ENCODE measurements around the gene MZT2A.
"Not testable (repeated sequence)": the region's sequence is repeated elsewhere in the genome, so short reads cannot be mapped to it uniquely, and the experiment has no call there.

The MZT2A gene

GRCh38 chr2:131490616-131491468 lies 1.4 kb downstream of the MZT2A start:
- not testable (repeated sequence) for DNase-seq

GRCh38 chr2:131488306-131489205 lies 3.6 kb downstream of the MZT2A start:
- DNase-seq: no peak

GRCh38 chr2:131486201-131486902 lies 5.8 kb downstream of the MZT2A start:
- not testable (repeated sequence) for DNase-seq

- not testable (repeated sequence) for DNase-seq
Measured at GRCh38 chr2:131484906-131485460, 7.2 kb downstream of the MZT2A start.

GRCh38 chr2:131483981-131484820 lies 8.0 kb downstream of the MZT2A start:
- DNase-seq: not testable (repeated sequence)

GRCh38 chr2:131482506-131483155 lies 9.6 kb downstream of the MZT2A start:
- not testable (repeated sequence) for DNase-seq

DNA sequence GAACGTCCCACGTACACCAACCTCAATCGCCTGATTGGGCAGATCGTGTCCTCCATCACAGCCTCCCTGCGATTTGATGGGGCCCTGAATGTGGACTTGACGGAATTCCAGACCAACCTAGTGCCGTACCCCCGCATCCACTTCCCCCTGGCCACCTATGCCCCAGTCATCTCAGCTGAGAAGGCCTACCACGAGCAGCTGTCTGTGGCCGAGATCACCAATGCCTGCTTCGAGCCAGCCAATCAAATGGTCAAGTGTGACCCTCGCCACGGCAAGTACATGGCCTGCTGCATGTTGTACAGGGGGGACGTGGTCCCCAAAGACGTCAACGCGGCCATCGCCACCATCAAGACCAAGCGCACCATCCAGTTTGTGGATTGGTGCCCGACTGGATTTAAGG lies 11.8 kb downstream of the MZT2A start:
- DNase-seq: not testable (repeated sequence)

GRCh38 chr2:131478850-131479461 lies 13.2 kb downstream of the MZT2A start:
- DNase-seq: not testable (repeated sequence)

DNA sequence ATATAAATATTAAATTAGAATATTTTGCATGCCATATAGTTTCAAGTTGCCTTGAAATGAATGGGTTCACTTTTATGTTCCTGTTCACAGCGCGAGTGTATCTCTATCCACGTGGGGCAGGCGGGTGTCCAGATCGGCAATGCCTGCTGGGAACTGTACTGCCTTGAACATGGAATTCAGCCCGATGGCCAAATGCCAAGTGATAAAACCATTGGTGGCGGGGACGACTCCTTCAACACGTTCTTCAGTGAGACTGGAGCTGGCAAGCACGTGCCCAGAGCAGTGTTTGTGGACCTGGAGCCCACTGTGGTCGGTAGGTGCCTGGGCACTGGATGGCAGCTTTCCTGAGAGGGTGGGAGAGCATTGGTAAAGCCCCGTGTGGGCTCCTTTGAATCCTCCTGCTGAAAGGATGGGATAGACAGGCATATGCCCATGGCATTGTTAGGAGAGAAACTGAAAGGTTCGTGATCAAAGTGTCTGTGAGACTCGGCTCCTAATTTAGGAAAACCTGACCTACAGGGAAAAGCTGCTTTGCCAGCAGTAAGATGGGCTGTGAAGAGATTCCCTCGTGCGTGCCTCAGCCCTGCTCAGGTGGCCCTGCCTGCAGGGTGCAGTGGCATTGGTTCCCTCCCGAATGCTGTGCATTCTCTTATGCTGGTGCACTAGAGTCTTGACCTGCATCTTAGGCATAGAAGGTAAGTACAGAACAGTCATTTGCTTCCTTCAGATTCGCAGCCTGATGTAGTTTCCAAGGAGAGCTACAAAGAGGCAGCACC lies 13.9 kb downstream of the MZT2A start:
- DNase-seq: not testable (repeated sequence)

- DNase-seq: not testable (repeated sequence)
Measured at GRCh38 chr2:131477227-131477626, 15.0 kb downstream of the MZT2A start.

DNA sequence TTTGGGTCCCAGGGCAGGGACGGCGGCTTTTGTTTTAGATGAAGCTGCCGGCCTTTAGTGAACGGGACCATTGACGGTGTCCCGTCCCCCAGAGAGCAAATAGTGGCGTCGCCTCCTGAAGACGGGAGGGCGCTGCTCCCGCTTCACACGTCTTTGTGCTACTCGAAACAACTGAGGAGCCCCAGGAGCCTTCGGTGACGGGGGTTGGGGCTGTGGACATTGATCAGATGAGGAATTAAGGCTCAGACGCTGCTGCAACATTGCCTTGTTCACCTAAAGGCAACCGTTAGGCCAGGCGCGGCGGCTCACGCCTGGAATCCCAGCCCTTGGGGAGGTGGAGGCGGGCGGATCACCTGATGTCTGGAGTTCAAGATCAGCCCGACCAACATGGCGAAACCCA lies 15.8 kb downstream of the MZT2A start:
- not testable (repeated sequence) for DNase-seq

DNA sequence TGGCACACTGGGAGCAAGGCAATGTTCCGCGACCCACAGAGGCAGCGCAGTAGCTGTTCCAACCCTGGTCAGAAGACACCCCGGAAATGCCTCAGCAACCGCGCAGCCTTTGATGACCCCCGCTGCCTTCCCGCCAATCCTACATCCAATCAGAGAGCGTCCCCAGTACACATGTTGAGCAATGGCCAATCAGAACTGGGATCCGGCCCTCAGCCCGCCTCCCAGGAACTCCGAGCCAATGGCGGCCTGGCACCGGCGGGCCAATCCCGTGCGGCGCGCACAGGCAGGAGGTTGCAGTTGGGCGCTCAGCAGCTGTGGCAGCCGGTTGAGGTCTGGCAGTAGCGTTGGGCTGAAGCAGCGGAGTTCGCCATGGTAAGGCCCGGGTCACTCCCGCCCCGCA lies 16.4 kb downstream of the MZT2A start, which contains the start of gene TUBA3D:
TUBA3D (plus strand) TSS at position 289 of the 400 bp plus-strand sequence; CDS start at position 370, 81 bp downstream.
- DNase-seq: no peak

DNA sequence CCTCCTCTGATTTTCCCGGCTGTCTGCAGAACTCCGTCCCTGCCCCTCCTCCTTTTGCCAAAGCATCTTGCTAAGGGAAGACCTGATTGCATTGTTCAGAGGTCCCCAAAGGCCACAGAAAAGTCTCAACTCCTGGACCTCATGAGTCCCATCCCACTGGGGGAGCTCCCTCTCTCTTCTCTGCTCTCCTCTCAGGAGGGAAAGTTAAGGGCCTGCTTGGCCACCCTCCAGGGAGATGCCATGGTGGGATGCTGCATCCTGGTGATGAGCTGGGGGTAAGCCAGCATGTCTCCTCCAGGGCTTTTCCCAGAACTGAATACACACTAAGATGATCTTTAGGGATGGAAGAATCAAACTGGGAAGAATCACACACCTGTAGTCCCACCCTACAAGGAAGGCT lies 18.9 kb downstream of the MZT2A start:
- DNase-seq: not testable (repeated sequence)

DNA sequence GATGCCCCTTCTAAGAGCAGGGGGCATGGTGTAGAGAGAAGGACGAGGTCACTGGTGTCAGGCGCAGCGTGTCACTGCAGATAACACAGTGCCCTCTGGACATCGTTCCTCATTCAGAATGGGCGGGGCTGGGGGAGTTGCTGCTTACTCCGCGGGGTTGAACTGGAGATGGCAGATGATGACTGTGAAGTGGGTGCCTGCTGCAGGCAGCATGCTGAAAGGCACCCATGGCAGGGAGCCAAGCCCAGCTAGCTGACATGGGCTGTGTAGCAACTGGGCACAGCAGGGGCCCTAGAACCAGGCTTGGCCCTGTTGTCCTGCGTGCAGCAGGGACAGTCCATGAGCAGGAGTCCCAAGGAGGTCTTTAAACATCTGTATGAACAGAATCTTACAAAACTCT lies 20.6 kb downstream of the MZT2A start:
- DNase-seq: not testable (repeated sequence)

GRCh38 chr2:131470944-131471343 lies 21.3 kb downstream of the MZT2A start:
- not testable (repeated sequence) for DNase-seq

GRCh38 chr2:131467722-131468121 lies 24.5 kb downstream of the MZT2A start:
- not testable (repeated sequence) for DNase-seq

GRCh38 chr2:131454914-131455313 lies 37.3 kb downstream of the MZT2A start:
- DNase-seq: not testable (repeated sequence)

DNA sequence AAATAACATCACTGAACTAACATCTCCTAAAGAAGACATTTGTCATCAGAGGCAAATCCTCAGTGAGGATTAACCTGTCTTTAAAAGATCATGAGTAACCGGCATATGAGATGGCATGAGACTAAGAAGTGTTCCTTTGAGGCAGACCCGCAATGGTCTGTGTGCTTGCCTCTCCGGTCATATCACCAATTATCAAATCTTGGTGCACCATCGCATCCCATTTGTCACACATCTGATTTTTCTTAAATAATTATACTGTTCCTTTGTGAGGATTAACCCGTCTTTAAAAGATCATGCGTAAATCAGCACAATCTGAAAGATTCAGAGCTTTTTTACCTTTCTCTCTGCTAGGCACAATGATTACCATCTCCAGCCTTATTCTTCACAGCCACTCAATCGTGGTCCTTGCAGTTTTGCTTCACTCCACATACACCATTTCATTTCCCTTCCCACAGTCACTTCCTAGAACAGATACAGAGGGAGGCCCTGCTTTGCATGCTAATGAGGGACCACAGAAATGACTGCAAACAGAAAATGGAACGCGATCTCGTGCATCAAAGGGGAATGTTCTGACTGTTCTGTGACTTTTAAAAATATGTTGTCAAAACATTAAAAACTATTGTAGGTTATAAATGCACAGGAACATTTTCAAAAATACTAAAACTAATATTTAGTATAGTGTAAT lies 40.8 kb downstream of the MZT2A start:
- DNase-seq: not testable (repeated sequence)

DNA sequence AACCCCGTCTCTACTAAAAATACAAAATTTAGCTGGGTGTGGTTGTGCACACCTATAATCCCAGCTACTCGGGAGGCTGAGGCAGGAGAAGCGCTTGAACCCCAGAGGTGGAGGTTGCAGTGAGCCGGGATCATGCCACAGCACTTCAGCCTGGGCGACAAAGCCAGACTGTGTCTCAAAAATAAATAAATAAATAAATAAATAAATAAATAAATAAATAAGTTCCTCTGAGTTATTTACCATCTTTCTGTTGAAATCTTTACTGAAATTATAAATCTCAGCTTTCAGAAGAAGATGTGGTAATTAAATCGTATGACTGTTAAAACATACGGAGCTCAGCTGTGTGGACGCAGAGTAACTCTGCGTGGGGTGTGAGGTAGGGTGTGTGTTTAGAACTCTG lies 44.2 kb downstream of the MZT2A start:
- DNase-seq: not testable (repeated sequence)

Measured in fibroblast of skin of right quadriceps (primary cell).